Neuronal stem cell (in vitro differentiated cells): ENCODE measurements around the gene CERK.

ENCODE experiments used
- DNase-seq: peaks from one replicate; pipeline ENCODE4 v3.0.0-alpha.2; 2013; ENCODE audit warnings: low spot score
- H2AFZ ChIP-seq: one replicate; pipeline ENCODE4 v1.6.1; 2013; ENCODE audit warnings: mild to moderate bottlenecking, low read length, inconsistent platforms
- H2AK5ac ChIP-seq: 2 replicates; pipeline ENCODE4 v1.6.1; 2013; ENCODE audit warnings: low read depth, mild to moderate bottlenecking, inconsistent platforms, low read length, moderate library complexity, mixed read lengths
- H2BK120ac ChIP-seq: 2 replicates; pipeline ENCODE4 v1.6.1; 2013; ENCODE audit warnings: low read depth, mild to moderate bottlenecking, inconsistent platforms, low read length, moderate library complexity, mixed read lengths
- H2BK12ac ChIP-seq: one replicate; pipeline ENCODE4 v1.6.1; 2013; ENCODE audit warnings: low read length, inconsistent platforms
- H2BK15ac ChIP-seq: 2 replicates; pipeline ENCODE4 v1.6.1; 2013; ENCODE audit warnings: mild to moderate bottlenecking, low read length, inconsistent platforms, mixed read lengths
- H2BK5ac ChIP-seq: one replicate; pipeline ENCODE4 v1.6.1; 2013; ENCODE audit warnings: inconsistent platforms, mild to moderate bottlenecking, low read length, moderate library complexity
- H3K14ac ChIP-seq: one replicate; pipeline ENCODE4 v1.6.1; 2013; ENCODE audit warnings: low read length, inconsistent platforms
- H3K18ac ChIP-seq: 2 replicates; pipeline ENCODE4 v1.6.1; 2013; ENCODE audit warnings: low read length, inconsistent platforms
- H3K23ac ChIP-seq: 2 replicates; pipeline ENCODE4 v1.6.1; 2013; ENCODE audit warnings: low read depth, mild to moderate bottlenecking, mixed read lengths, low read length, inconsistent platforms; ENCODE audit not compliant: poor library complexity
- H3K27ac ChIP-seq: replicated peaks from 3 replicates; pipeline ENCODE4 v1.5.1; 2013; ENCODE audit warnings: low read length, inconsistent platforms
- H3K27me3 ChIP-seq, 3 experiments: 2 replicates each; pipeline ENCODE4 v1.6.1; 2013; ENCODE audit warnings: low read length in 3 of 3, mild to moderate bottlenecking in 2 of 3, inconsistent platforms in 1 of 3, low read depth in 1 of 3, mixed read lengths in 1 of 3, moderate library complexity in 1 of 3; ENCODE audit not compliant: control insufficient read depth in 3 of 3, insufficient read depth in 3 of 3
- H3K36me3 ChIP-seq, 2 donors: replicated peaks in 1 of 2; 2 replicates each; pipeline ENCODE4 v1.6.1; 2013; ENCODE audit warnings: low read length in 2 of 2; ENCODE audit not compliant: control insufficient read depth in 2 of 2, insufficient read depth in 2 of 2
- H3K4ac ChIP-seq: 2 replicates; pipeline ENCODE4 v1.6.1; 2013; ENCODE audit warnings: inconsistent platforms, mild to moderate bottlenecking, low read length, moderate library complexity
- H3K4me1 ChIP-seq, 2 donors: 1 replicate in 1 of 2; 2 replicates in 1 of 2; pipeline ENCODE4 v1.6.1; 2013; ENCODE audit warnings: low read length in 2 of 2, low read depth in 1 of 2; ENCODE audit not compliant: control insufficient read depth in 2 of 2, insufficient read depth in 1 of 2
- H3K4me2 ChIP-seq: one replicate; pipeline ENCODE4 v1.6.1; 2013; ENCODE audit warnings: mild to moderate bottlenecking, low read length, inconsistent platforms; ENCODE audit not compliant: insufficient read depth, poor library complexity, severe bottlenecking
- H3K4me3 ChIP-seq, 2 donors: 2 replicates each; pipeline ENCODE4 v1.5.1; 2013; ENCODE audit warnings: low read length in 2 of 2, mild to moderate bottlenecking in 2 of 2, inconsistent platforms in 1 of 2, moderate library complexity in 1 of 2
- H3K79me1 ChIP-seq: one replicate; pipeline ENCODE4 v1.6.1; 2013; ENCODE audit warnings: low read depth, mild to moderate bottlenecking, inconsistent platforms, low read length, moderate library complexity
- H3K9ac ChIP-seq: one replicate; pipeline ENCODE4 v1.6.1; 2013; ENCODE audit warnings: mild to moderate bottlenecking, low read depth, low read length, inconsistent platforms; ENCODE audit not compliant: poor library complexity
- H3K9me3 ChIP-seq, 2 donors: replicated peaks in 1 of 2; 2 replicates each; pipeline versions ENCODE3 to v1.6.1; 2013; ENCODE audit warnings: low read length in 2 of 2, mild to moderate bottlenecking in 2 of 2, inconsistent platforms in 1 of 2, low read depth in 1 of 2, mixed read lengths in 1 of 2, moderate library complexity in 1 of 2; ENCODE audit not compliant: control insufficient read depth in 2 of 2, insufficient read depth in 1 of 2
- H4K8ac ChIP-seq: one replicate; pipeline ENCODE4 v1.6.1; 2013; ENCODE audit warnings: low read depth, mild to moderate bottlenecking, inconsistent platforms, low read length, moderate library complexity
- H4K91ac ChIP-seq: one replicate; pipeline ENCODE4 v1.6.1; 2013; ENCODE audit warnings: low read length, low read depth, mild to moderate bottlenecking, inconsistent platforms; ENCODE audit not compliant: poor library complexity
- WGBS, 2 donors: extraction: QIAGEN DNeasy Blood & Tissue Kit; methylation state at CpG; one replicate each; pipeline ENCODE4 v1.1.7; 2013; ENCODE audit warnings: missing lambda C conversion rate in 2 of 2, mixed read lengths in 1 of 2; ENCODE audit not compliant: insufficient read length in 2 of 2, insufficient replicate concordance in 1 of 2; ENCODE audit errors: extremely low coverage in 2 of 2; 5-methylcytosine and 5-hydroxymethylcytosine counted together

The CERK gene

GRCh38 chr22:46665751-46666280 is 72.2 kb downstream of the CERK start:
- Histone ChIP-seq H3K9ac (no peak overlapping the region), H2BK120ac (no peak overlapping the region), H3K4me2 (no peak overlapping the region), H3K9me3 (no peaks in the 10 kb centered on the region), H2AK5ac (peak overlapping the region; percentile 43), H3K4me3 (no peak overlapping the region), H2AFZ (no peak overlapping the region), H3K14ac (peak overlapping the region; percentile 38), H3K27ac (no peak overlapping the region), H3K4me1 (peaks cover 0 to 8% of the 10 kb centered on the region in 2 donors), H3K79me1 (peaks cover 1% of the 10 kb centered on the region), H3K23ac (no peak overlapping the region), H4K91ac (no peak overlapping the region), H3K36me3 (peaks cover 9 to 36% of the 10 kb centered on the region in 2 donors), H3K18ac (no peak overlapping the region), H2BK5ac (no peak overlapping the region), H2BK15ac (no peak overlapping the region), H2BK12ac (no peak overlapping the region), H3K4ac (no peak overlapping the region), H4K8ac (peak overlapping the region; percentile 4), H3K27me3 (no peaks in the 10 kb centered on the region)
- WGBS, 2 donors = no CpG with 5 or more reads among the region's 18 CpGs
- no peak for DNase-seq

DNA sequence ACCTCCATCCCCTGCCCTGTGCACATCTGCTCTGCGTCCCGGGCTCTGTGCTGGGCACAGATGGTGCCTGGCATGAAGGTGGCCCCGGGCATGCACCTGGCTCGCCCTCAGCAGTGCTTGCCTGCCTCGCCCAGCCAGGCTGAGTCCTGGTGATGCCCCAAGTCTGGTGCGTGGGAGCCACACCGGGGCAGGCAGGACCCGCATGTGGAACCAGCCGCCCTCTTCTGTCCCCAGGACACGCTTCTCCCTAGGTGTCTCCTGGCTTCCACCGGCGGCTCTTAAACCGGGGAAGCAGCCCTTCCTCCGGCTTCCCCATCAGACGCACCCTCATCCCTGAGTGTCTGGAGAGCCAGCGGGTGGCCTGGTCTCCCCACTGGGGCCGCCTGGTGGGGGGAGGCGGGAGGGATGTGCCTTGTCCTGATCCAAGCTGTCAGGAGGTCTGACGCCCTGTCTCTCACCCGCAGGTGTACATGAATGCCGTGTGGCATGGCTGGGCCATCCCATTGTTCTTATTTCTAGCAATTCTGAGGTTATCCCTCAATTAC is 72.8 kb downstream of the CERK start:
- no peak overlapping the region for H2BK5ac ChIP-seq
- H3K4me3 ChIP-seq = no peak overlapping the region
- H4K8ac ChIP-seq = peak overlapping the region; percentile 4
- H3K4me2 ChIP-seq = no peak overlapping the region
- no peak overlapping the region for H3K27ac ChIP-seq
- H3K4ac ChIP-seq = no peak overlapping the region
- H3K9me3 ChIP-seq = no peaks in the 10 kb centered on the region
- no peak for DNase-seq
- peaks cover 0 to 6% of the 10 kb centered on the region in 2 donors for H3K4me1 ChIP-seq
- H3K36me3 ChIP-seq = peaks cover 8 to 36% of the 10 kb centered on the region in 2 donors
- no peak overlapping the region for H3K23ac ChIP-seq
- H2BK12ac ChIP-seq = no peak overlapping the region
- no peak overlapping the region for H3K9ac ChIP-seq
- H2AFZ ChIP-seq = no peak overlapping the region
- H3K27me3 ChIP-seq = no peaks in the 10 kb centered on the region
- H3K79me1 ChIP-seq = peaks cover 1% of the 10 kb centered on the region
- peak overlapping the region; percentile 38 for H3K18ac ChIP-seq
- peak overlapping the region; percentile 38 for H3K14ac ChIP-seq
- H4K91ac ChIP-seq = no peak overlapping the region
- H2AK5ac ChIP-seq = peak overlapping the region; percentile 43
- H2BK15ac ChIP-seq = no peak overlapping the region
- no peak overlapping the region for H2BK120ac ChIP-seq
- WGBS, 2 donors = no CpG with 5 or more reads among the region's 21 CpGs

- H3K79me1 ChIP-seq = peaks cover 1% of the 10 kb centered on the region
- no peak overlapping the region for H2BK120ac ChIP-seq
- H3K23ac ChIP-seq = no peak overlapping the region
- peaks cover 8 to 36% of the 10 kb centered on the region in 2 donors for H3K36me3 ChIP-seq
- H2BK12ac ChIP-seq = no peak overlapping the region
- DNase-seq = no peak
- no peak overlapping the region for H2BK5ac ChIP-seq
- H2AFZ ChIP-seq = no peak overlapping the region
- no peak overlapping the region for H4K91ac ChIP-seq
- no peaks in the 10 kb centered on the region for H3K4me1 ChIP-seq
- H2BK15ac ChIP-seq = no peak overlapping the region
- H3K4me3 ChIP-seq = no peak overlapping the region
- H3K18ac ChIP-seq = peak overlapping the region; percentile 48
- H2AK5ac ChIP-seq = no peak overlapping the region
- no peak overlapping the region for H3K27ac ChIP-seq
- peak overlapping the region; percentile 30 for H3K9ac ChIP-seq
- no peak overlapping the region for H3K4ac ChIP-seq
- no peaks in the 10 kb centered on the region for H3K9me3 ChIP-seq
- no peak overlapping the region for H3K4me2 ChIP-seq
- H3K27me3 ChIP-seq = no peaks in the 10 kb centered on the region
- peak overlapping the region; percentile 17 for H3K14ac ChIP-seq
- no CpG with 5 or more reads among the region's 13 CpGs for WGBS, 2 donors
- H4K8ac ChIP-seq = no peak overlapping the region
Measured at GRCh38 chr22:46664301-46664855, 73.7 kb downstream of the CERK start.

DNA sequence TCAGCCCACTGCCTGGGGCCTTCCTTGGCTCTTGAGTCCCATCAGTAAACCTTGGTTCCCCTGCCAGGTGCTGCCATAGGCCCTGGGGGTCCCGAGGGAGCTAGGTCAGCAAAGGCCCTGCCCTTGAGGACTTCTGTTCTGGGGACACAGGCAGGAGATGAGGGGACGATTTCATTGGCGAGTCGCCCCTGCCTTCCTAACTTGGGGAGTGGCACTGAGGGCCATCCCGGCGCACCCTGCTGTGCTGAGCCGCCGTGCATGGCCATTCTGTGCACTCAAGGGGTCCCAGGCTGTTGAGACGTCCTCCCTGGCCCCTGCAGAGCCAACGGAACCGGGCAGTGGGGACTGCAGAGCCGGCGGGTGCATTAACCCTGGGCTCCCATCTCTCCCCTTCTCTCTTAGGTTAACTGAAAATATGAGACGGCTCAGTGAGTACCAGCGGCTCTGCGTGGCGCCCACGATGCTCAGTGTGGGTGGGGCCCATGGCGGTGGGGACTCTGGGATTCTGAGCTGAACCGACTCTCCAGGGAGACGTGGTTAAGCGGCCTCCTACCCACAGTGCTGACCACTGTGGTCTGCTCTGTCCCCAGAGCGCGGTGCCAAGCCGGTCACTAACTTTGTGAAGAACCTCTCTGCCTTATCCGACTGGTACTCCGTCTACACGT is 74.5 kb downstream of the CERK start:
- H2AK5ac ChIP-seq = no peak overlapping the region
- H2BK12ac ChIP-seq = no peak overlapping the region
- H3K27me3 ChIP-seq = no peaks in the 10 kb centered on the region
- no peak overlapping the region for H3K4me3 ChIP-seq
- H3K36me3 ChIP-seq = peaks cover 3 to 29% of the 10 kb centered on the region in 2 donors
- DNase-seq = no peak
- peak overlapping the region; percentile 71 for H3K18ac ChIP-seq
- H3K79me1 ChIP-seq = no peaks in the 10 kb centered on the region
- peak overlapping the region; percentile 82 for H3K14ac ChIP-seq
- no peak overlapping the region for H3K9ac ChIP-seq
- no peaks in the 10 kb centered on the region for H3K4me1 ChIP-seq
- H3K27ac ChIP-seq = no peak overlapping the region
- no peak overlapping the region for H3K4me2 ChIP-seq
- no peak overlapping the region for H4K8ac ChIP-seq
- no peak overlapping the region for H2AFZ ChIP-seq
- peak overlapping the region; percentile 75 for H2BK5ac ChIP-seq
- H2BK120ac ChIP-seq = no peak overlapping the region
- no peak overlapping the region for H3K23ac ChIP-seq
- H3K9me3 ChIP-seq = no peaks in the 10 kb centered on the region
- no peak overlapping the region for H3K4ac ChIP-seq
- no peak overlapping the region for H4K91ac ChIP-seq
- no CpG with 5 or more reads among the region's 28 CpGs for WGBS, 2 donors
- H2BK15ac ChIP-seq = no peak overlapping the region
